Tibial nerve (tissue), 3 donors: ENCODE data around the gene ROR1.

Experiments
- POLR2A ChIP-seq, 2 donors: fragments of 450-650 bp; IDR thresholded peaks; one replicate each; pipeline ENCODE4 v1.6.1; 2017; ENCODE audit warnings: antibody characterized with exemption in 2 of 2, mild to moderate bottlenecking in 2 of 2, moderate library complexity in 2 of 2
- TF ChIP-seq, protein P1 (sequence below), 5 experiments: fragments of 200-600 bp in 3 of 5; fragments of 450-650 bp in 2 of 5; sonication (generic) in 3 of 5; IDR thresholded peaks; one replicate each; pipeline ENCODE4 v1.5.1; 2016 to 2019; ENCODE audit warnings: antibody characterized with exemption in 5 of 5, mild to moderate bottlenecking in 3 of 5, moderate library complexity in 2 of 5

DNA sequence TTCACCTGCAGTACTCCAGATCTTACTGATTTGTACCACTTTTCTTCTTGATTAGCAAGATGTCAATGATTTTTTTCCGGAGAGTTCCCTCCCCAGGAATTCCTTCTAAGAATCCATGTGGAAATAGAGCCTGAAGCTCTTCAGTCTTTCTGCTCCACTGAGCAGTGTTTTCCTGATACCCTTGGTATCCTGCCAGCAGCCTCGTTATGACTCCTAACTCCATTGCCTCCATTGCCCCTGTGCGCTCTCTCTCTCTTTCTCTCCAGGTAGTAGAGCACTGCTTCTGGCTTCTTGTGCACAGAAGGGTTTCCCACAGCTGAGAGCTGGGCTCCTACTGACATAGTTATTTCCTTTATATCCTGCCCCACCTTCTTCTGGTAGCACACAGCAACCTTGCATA lies 441.8 kb downstream of the ROR1 start:
- TF ChIP-seq, protein P1, sequence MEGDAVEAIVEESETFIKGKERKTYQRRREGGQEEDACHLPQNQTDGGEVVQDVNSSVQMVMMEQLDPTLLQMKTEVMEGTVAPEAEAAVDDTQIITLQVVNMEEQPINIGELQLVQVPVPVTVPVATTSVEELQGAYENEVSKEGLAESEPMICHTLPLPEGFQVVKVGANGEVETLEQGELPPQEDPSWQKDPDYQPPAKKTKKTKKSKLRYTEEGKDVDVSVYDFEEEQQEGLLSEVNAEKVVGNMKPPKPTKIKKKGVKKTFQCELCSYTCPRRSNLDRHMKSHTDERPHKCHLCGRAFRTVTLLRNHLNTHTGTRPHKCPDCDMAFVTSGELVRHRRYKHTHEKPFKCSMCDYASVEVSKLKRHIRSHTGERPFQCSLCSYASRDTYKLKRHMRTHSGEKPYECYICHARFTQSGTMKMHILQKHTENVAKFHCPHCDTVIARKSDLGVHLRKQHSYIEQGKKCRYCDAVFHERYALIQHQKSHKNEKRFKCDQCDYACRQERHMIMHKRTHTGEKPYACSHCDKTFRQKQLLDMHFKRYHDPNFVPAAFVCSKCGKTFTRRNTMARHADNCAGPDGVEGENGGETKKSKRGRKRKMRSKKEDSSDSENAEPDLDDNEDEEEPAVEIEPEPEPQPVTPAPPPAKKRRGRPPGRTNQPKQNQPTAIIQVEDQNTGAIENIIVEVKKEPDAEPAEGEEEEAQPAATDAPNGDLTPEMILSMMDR (IDR thresholded peaks at IDR 0.05) = no peak
- TF ChIP-seq POLR2A (IDR thresholded peaks at IDR 0.05) = no peak
